HG02571 (cell line): Measurements from ENCODE around the gene USH2A.

ENCODE experiments used
- ATAC-seq: cut with Tn5 transposase; IDR thresholded peaks from one replicate; pipeline ENCODE4 v1.9.1; 2021; ENCODE audit warnings: mild to moderate bottlenecking, moderate library complexity; ENCODE audit not compliant: unreplicated experiment

The USH2A gene

DNA sequence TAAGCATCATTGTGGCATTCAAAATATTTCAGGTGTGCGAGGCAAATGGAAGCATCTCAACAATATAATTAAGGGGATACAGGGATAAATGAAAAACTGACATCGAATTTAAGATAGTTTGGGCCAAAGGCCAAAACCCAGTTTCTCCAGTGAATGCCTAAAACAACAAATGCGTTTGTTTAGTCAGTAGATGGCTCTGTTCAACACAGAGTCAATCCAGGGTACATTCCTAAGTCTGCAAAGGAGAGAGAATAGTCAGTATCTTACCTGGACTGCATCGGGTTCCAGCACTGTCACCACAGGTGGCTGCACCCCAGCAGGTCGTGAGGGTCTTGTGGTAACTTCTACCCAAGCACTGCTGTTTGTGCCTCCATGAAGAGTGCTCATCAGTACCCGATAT is 535.1 kb downstream of the USH2A start:
- no peak for ATAC-seq

DNA sequence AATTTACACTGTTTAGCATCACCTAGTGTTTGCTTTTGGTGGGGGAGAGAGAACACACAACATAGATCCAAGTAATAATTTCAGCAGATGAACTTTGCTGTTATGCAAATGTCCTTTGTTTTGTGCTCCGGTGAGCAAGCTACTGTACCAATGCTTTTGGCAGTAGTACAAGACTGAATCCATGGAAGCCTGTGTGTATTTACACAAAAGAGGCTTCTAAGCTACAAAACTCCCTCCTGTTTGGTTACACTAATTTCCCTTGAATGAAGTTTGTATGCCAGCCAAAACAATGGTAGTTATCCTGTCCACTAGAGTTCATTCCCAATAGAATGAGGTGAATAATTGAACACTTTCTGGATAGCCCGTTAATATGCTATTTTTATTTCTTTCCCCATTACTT is 535.6 kb downstream of the USH2A start:
- no peak for ATAC-seq

GRCh38 chr1:215883004-215883403 is 540.2 kb downstream of the USH2A start:
- ATAC-seq: no peak

- ATAC-seq: peak; percentile 61
These were observed 544.4 kb downstream of the USH2A start for GRCh38 chr1:215878843-215879242.

- no peak for ATAC-seq
These were observed 545.1 kb downstream of the USH2A start for GRCh38 chr1:215878128-215878527.

DNA sequence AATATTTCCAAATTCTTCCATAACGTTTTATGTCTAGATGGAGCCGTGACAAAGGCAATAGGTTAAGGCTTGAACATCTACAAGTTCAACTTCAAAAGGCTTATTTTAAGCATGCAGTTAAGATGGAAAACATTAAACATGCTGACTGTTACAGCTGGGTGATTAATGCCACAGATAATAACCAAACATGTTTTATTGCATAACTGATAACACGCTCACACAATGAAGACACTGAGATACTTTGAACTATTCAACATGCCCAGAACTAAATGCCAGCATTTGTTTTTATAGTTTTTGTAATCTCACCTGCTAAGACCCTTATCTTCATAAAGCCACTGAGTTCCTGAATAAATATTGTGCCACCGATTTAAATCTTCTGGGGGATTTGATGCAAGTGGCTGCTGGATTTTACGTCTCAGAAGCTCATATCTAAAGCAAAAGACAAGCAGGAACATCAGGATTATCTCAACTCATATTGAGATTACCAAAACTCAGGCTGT is 545.7 kb downstream of the USH2A start:
- no peak for ATAC-seq

- no peak for ATAC-seq
These were observed 547.5 kb downstream of the USH2A start for GRCh38 chr1:215875712-215876111.

DNA sequence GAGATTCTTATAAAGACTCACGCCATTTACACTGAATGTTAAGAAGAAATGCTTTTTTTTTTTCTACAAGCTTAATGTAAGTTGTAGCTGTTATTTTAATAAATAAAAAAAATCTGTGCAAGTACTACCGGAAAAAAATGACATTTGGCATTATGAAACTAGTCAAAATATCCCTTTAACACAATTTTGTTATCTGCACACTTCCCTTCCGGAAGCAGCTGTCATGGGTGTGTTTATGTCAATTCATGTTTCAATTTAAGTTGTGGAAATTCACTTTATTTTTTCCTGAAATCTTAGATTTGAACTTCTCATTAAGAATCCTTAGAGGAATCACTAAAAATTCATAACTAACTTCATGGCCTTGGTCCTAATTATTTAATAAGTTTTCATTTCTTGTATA is 548.0 kb downstream of the USH2A start:
- no peak for ATAC-seq

DNA sequence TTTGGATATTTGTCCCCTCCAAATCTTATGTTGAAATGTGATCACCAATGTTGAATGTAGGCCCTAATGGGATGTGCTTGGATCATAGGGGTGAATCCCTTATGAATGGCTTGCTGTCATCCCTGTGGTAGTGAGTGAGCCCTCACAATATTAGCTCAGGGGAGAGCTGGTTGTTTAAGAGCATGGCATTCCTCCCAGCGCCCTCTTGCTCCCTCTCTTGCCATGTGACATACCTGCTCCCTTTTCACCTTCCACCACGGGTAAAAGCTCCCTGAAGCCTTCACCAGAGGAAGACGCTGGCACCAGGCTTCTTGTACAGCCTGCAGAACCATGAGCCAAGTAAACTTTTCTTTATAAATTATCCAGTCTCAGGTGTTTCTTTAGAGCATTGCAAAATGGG is 550.6 kb downstream of the USH2A start:
- no peak for ATAC-seq

DNA sequence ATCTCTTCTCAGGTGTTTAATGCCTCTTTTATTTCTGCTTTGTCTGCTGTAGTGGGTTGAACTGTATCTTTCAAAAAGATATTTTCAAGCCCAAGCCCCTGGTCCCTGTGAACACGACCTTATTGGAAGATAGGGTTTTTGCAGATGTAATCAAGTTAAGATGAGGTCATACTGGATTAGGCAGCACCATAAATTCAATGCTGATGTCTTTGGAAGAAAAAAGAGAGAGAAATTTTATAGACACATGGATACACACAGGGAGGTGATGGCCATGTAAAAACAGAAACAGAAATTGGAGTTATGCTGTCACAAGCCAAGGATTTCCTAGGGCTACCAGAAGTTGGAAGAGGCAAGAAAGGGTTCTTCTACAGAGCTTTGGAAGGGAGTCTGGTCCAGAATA is 554.7 kb downstream of the USH2A start:
- no peak for ATAC-seq

- ATAC-seq: no peak
These were observed 558.2 kb downstream of the USH2A start for GRCh38 chr1:215865060-215865459.

- no peak for ATAC-seq
These were observed 559.5 kb downstream of the USH2A start for GRCh38 chr1:215863796-215864195.

GRCh38 chr1:215860833-215861232 is 562.4 kb downstream of the USH2A start:
- no peak for ATAC-seq

DNA sequence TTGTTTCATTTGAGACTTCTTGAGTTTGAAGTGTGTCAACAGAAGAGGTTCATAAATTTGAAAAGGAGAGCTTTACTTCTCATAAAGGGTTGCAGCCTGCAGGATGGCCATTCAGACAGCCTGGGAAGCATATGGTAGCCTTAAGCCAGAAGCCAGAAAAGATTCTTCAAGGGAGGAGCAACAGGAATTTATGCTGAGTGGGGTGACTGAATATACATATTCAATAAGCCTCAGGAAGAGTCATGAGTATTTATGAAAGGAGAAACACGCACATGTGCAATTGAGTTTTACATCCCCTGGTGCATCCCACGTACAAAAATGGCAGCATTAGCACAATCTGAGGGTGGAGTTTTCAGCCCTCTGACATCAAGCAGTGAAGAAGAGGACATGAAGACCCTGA is 565.9 kb downstream of the USH2A start:
- ATAC-seq: no peak

GRCh38 chr1:215845234-215845891 is 577.9 kb downstream of the USH2A start:
- ATAC-seq: no peak

DNA sequence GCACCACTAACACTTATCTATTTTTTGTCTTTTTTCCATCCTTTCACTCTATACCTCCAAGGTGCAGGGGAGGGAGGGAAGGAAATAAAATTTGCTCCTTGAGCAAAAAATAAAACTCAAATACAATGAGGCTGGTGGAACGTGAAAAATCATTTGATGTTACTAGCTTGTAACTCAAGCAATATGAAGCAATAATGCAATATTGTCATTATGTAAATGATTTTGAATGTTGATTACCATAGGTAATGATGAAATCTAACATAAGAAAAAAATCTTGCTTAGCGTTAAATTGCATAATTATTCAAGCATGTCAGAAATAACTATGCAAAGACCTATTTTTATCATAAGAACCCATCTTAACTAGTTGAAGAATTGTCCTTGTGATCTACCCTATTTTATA is 578.5 kb downstream of the USH2A start:
- ATAC-seq: no peak

GRCh38 chr1:215844266-215844665 is 579.0 kb downstream of the USH2A start:
- ATAC-seq: no peak

- ATAC-seq: no peak
These were observed 580.3 kb downstream of the USH2A start for GRCh38 chr1:215842905-215843304.

DNA sequence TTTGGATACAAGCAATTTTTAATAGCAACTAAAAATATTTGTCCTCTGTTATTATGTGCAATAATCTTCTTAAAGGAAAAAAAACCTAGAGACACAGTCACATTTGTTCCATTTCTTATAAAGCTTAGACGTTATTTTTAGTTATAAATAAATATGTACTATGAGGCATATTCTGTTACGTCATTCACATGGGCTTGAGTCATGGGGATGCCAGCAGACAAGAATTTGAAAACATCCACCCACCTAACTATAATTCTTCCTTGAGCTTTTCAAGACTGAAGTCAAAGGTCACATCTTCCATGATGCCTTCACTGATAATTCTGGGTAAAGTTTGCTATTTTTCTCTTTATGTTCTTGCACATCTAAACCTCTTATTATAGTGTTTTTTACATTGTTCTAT is 587.3 kb downstream of the USH2A start:
- ATAC-seq: no peak

DNA sequence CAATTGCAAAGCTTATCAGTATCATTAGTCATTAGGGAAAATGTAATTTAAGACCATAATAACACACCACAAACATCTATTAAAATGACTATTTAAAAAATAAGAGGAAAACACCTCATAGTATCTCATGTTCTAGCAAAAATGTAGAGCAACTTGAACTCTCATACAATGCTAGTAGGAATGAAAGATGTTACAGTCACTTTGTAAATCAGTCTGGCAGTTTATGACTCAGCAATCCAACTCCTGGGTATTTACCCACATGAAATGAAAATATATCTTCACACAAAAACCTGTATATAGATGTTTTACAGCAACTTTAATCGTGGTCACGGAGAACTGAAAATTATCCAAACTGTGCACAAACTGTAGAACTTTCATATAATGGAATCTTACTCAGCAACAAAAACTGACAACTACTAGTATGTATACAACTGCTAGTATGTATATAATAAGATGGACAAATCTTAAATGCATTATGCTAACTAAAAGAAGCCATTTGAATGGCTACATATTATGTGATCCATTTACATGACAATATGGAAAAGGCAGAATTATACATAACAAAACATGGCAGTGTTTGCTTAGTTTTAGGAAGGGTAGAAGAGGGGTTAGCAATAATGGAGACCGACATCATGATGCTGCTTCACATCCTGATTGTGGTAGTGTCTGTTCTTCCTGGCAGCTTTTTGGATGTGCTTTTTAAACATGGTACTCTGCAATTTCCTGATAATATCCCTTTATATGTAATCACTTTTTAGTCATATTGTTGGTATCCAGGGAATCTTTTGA is 589.1 kb downstream of the USH2A start:
- ATAC-seq: no peak

GRCh38 chr1:215830226-215830810 is 592.9 kb downstream of the USH2A start:
- ATAC-seq: no peak

GRCh38 chr1:215825056-215825455 is 598.2 kb downstream of the USH2A start:
- no peak for ATAC-seq
